GM15510 (cell line): ENCODE data around the gene ZCCHC10.
A peak's percentile ranks its signal among the peaks of the same experiment; 100 is the strongest.

Experiments used
- POLR2A ChIP-seq: IDR thresholded peaks from 3 replicates; pipeline ENCODE4 v1.6.1; 2011; ENCODE audit warnings: borderline replicate concordance; ENCODE audit not compliant: insufficient read length; ENCODE audit errors: extremely low read depth

The ZCCHC10 gene

DNA sequence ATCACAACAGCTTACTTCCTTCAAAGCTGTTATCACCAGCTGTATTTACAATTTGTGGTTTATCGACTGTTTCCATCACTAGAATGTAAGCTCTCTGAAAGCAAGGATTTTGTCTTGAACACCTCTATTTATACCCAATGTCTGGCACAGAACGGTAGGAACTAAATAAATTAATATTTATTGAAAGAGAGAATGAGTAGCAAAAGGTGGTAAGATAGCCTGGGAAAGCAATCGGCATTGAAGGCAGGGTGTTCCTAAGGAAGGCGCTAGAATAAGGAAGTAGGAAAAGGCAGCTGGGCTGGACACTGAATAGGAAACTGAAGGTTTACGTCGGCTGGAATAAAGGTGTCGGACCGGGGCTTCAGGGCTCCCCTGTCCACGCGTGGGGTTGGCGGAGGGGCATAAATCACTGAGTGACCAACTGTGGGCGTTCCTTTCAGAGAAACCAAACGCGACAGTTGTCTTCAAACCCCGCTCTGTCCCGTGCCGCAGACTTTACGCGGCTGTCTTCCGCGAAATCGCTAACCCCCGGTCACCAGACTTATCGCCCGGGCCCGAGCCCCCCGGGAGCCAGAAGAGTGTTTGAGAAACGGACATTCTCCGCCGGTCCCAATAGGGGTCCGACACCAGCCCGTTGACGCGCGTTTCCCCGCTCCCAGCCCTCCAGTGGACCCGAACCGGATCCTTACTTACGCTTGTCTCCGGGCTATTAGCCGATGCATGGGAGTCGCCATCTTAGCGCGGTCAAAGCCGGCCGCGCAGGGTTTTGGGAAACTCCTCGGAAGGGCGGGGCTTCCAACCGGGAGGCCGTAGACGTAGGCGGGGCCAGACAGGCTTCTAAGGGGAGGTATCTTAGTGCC, at the start of gene ZCCHC10:
TSS of gene ZCCHC10 (minus strand) at position 746 of the 860 bp plus-strand sequence. CDS start at position 734, 12 bp downstream.
- TF ChIP-seq POLR2A, result peak; percentile 88

DNA sequence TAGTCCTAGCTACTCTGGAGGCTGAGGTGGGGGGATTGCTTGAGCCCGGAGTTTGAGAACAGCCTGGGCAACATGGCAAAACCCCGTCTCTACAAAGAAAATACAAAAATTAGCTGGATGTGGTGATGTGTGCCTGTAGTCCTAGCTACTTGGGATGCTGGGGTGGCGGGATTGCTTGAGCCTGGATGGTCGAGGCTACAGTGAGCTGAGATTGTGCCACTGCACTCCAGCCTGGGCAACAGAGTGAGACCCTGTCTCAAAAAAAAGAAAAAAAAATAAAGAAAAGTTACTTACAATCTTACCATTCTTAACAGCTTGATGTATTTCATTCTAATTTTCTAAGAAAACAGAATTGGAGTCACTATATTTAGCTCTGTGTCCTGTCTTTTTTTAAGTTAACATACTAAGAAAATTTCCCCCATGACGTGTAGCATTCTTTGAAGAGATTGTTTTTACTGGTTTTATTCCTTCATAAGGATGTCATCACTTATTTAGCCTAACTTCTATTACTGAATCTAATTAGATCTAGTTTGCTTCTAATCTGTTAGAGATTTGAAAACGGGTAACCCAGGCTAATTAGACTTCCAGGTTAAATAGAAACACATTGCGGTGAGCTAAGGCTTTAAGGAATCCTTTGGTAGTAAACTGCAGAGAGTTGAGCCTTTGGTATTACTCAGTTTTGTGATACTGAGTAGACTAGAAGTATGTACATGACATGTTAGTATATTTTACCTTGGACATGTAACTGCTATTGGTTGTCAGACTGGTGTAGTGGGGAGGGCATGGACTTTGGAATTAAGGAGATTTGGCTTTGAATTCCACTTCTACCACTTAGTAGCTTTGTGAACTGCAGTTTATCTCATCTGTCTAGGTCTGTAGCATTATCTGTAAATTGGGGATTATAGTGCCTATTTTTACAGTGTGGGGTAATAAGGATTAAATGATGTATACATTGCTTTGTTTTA, 49.5 kb upstream of the ZCCHC10 start:
- no peak for TF ChIP-seq POLR2A

- TF ChIP-seq POLR2A, result no peak
These were observed 45.7 kb upstream of the ZCCHC10 start for GRCh38 chr5:133072021-133072420.

DNA sequence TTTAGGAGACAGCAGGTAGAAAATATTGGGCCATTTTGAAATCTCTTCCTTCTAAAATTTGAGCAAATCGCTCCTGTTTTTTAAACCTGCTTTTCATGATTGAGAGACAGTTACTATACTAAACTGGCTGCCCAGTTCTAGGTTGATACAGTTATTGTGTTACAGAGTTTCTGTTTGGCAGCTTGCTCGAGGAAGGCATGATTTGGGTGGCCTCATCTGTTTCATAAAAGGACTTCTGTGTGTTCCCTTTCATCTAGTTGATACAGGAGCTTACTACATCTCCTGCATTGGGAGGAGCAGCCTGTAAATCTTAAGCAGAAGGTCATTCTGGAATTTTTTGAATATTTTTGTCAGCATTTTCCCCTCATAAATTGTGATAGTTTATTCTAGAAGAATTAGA, 39.7 kb upstream of the ZCCHC10 start:
- TF ChIP-seq POLR2A, result no peak

GRCh38 chr5:133065471-133065870, 39.1 kb upstream of the ZCCHC10 start:
- TF ChIP-seq POLR2A, result no peak

DNA sequence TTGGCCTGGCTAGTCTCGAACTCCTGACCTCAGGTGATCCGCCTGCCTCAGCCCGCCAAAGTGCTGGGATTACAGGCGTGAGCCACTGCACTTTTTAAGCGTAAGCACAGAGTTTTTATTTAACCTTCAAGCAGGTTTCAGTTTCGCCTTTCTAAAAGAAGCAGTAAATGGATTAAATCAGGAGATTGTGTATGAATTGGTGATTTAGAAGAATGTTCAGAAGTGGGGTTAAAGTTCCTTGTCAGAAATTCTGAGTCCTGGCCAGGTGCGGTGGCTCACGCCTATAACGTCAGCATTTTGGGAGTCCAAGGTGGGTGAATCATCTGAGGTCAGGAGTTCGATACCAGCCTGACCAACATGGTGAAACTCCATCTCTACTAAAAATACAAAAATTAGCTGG, 37.6 kb upstream of the ZCCHC10 start:
- no peak for TF ChIP-seq POLR2A

- TF ChIP-seq POLR2A, result no peak
These were observed 35.9 kb upstream of the ZCCHC10 start for GRCh38 chr5:133062276-133062675.

GRCh38 chr5:133059621-133060020, 33.3 kb upstream of the ZCCHC10 start:
- no peak for TF ChIP-seq POLR2A

GRCh38 chr5:133056891-133057290, 30.5 kb upstream of the ZCCHC10 start:
- no peak for TF ChIP-seq POLR2A

DNA sequence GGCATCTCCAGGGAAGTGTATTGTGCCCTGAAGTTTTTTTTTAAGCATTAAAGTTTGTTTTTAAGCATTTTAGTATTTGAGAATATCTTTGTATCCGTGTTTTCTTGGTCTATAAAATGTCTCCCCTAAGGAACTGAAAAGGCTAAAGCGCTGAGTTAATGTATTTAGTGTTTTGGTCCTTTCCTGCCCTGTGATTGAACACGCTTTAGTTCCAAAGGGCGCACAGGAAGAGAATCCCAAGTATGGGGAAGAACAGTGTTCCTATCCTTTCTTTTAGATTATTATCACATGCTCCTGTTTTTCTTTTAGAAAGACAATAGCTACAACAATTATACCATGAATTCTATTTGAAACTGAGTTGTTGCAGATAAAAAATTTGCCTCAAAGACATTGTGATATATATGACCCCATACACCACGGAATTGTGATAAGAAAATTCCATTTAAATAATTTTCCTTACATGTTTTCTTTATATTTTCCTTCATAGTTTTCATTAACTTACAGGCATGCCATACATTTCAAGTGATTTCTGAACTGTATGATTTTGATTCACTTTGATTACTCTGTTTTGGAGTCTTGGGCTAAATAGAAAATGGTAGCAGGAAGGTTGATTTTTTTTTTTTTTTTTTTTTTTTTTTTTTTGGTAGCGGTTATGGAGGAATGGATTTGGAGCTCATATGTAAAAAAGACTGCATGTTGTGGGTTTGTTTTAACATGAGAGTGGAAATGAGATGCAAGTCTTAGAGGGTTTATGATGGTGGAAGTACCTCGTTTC, 28.5 kb upstream of the ZCCHC10 start:
- TF ChIP-seq POLR2A, result no peak

DNA sequence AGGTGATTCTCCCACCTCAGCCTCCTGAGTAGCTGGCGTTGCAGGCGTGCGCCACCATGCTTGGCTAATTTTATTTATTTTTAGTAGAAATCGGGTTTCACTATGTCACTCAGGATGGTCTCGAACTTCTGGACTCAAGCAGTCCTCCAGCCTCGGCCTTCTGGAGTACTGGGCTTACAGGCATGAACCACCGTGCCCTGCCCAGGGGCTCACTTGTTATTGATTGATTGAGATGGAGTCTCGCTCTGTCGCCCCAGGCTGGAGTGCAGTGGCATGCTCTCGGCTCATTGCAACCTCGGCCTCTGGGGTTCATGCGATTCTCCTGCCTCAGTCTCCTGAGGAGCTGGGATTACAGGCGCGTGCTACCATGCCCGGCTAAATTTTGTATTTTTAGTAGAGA, 27.1 kb upstream of the ZCCHC10 start:
- TF ChIP-seq POLR2A, result no peak

DNA sequence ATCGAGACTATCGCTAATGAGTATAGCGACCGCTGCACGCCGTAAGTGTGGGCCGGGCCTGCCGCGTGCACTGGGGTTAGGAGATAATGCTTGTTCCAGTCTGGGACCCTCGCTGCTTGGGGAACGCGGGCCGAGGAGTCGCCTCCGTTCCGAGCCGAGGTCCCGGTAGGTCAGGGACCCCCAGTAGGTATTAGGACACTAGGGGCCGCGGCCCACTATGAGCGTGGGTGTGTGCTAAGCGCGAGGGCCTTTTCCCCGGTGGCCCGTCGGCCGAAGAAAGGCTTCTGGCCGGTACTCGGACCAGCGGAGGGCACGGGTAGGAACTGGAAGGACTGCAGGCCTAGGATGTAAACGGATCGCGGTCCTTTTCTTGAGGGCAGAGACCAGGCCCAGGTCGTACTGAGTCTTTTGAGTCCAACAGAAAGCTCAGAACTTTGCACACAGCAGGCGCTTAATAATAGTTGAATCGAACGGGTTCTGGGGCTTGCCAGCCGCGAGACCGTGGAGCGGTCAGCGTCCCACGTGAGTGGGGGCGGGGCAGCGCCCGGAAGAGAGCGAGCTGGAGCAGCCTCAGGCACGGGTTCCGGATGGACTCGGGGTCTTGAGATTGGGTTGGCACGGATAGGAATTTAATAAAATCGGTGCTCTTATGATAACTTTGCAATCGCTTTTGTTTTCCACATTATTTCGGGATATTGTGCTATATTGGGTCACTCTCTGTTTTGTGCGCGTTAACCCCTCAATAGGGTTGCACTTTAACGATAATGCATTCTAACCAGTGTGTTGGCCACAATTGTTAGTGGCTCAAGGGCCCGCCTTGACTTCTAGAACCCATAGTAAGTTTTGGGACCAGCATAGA, 26.2 kb upstream of the ZCCHC10 start:
- peak; percentile 21 for TF ChIP-seq POLR2A

- peak; percentile 92 for TF ChIP-seq POLR2A
These were observed 25.4 kb upstream of the ZCCHC10 start, which contains the start of gene HSPA4 for GRCh38 chr5:133051542-133052316. Gene HSPA4, plus strand, starts transcription at chr5:133052013. Its CDS starts 238 bp downstream, at chr5:133052251.
